RWPE1 (cell line): Measurements from ENCODE around the gene CREB5.
"Not testable (repeated sequence)": the region's sequence is repeated elsewhere in the genome, so short reads cannot be mapped to it uniquely, and the experiment has no call there.

Experiments used
- CTCF ChIA-PET: fragments of 350-600 bp; sonication (Branson Sonifier 250); formaldehyde crosslinking; extraction: SDS; loops from one replicate; lab custom pipeline; 2021; lab: Yijun Ruan, JAX
- POLR2A ChIA-PET: fragments of 400-600 bp; formaldehyde crosslinking; extraction: SDS; loops from one replicate; lab custom pipeline; 2020; ENCODE audit warnings: antibody characterized with exemption; ENCODE audit not compliant: low non-redundant PET; lab: Yijun Ruan, JAX
- DNase-seq: peaks from one replicate; pipeline ENCODE4 v3.0.0; 2012; ENCODE audit warnings: low spot score
- H3K27ac ChIP-seq: fragments of 450-650 bp; 2 replicates; pipeline ENCODE4 v1.5.1; 2017
- CTCF ChIP-seq: fragments of 450-650 bp; conservative IDR thresholded peaks from 2 replicates; pipeline ENCODE4 v1.5.1; 2017; ENCODE audit warnings: low read depth, mild to moderate bottlenecking

The CREB5 gene

GRCh38 chr7:28597284-28597683, 185.0 kb downstream of the CREB5 start:
- ChIA-PET POLR2A (no interaction called here), CTCF (interaction anchor here (0.5 kb wide), 1 partner anchor 63 kb away, joined by 3 read pairs; no protein-coding TSS in a partner anchor)
- no peak for DNase-seq
- no peak for TF ChIP-seq CTCF
- H3K27ac ChIP-seq, result no peak overlapping the region

DNA sequence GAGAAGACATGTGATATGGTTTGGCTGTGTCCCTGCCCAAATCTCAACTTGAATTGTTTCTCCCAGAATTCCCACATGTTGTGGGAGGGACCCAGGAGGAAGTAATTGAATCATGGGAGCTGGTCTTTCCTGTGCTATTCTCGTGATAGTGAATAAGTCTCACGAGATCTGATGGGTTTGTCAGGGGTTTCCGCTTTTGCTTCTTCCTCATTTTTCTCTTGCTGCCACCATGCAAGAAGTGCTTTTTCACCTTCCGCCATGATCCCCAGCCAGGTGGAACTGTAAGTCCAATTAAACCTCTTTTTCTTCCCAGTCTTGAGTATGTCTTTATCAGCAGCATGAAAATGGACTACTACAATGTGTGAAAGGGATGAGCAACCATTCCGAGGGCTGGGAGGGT, 185.7 kb downstream of the CREB5 start:
- H3K27ac ChIP-seq, DNase-seq, POLR2A ChIA-PET: not testable (repeated sequence)
- CTCF ChIA-PET, result interaction anchor here (0.8 kb wide), 1 partner anchor 74 kb away, joined by 3 read pairs; no protein-coding TSS in a partner anchor

GRCh38 chr7:28598586-28598985, 186.3 kb downstream of the CREB5 start:
- no peak for TF ChIP-seq CTCF
- no peak for DNase-seq
- no peak overlapping the region for H3K27ac ChIP-seq
- CTCF ChIA-PET, result interaction anchor here (0.6 to 0.8 kb wide), 2 partner anchors 50 to 75 kb away, joined by 3 read pairs; no protein-coding TSS in a partner anchor
- POLR2A ChIA-PET, result no interaction called here

DNA sequence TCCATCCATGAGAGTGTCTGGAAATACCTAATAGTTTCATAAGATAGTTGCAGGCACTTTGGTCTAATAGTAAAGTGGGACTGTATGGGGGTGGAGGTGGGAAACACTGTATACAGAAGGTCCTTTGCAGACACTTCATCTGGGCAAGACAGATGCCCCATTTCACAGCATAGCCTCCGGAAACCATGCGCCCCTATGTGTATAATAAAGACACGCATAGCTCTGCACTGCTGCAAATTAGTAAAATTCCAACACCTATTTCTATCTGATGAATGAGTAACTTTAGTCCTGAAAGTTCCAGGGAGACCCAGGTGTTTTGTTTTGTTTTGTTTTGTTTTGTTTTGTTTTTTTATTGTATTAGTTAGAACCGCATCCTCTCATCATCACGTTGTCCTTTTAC, 187.1 kb downstream of the CREB5 start:
- ChIA-PET CTCF (no interaction called here), POLR2A (no interaction called here)
- no peak for DNase-seq
- TF ChIP-seq CTCF, result no peak
- no peak overlapping the region for H3K27ac ChIP-seq

GRCh38 chr7:28602282-28602681, 190.0 kb downstream of the CREB5 start:
- CTCF ChIA-PET, result no interaction called here
- no peak overlapping the region for H3K27ac ChIP-seq
- POLR2A ChIA-PET, result no interaction called here
- no peak for DNase-seq
- no peak for TF ChIP-seq CTCF

DNA sequence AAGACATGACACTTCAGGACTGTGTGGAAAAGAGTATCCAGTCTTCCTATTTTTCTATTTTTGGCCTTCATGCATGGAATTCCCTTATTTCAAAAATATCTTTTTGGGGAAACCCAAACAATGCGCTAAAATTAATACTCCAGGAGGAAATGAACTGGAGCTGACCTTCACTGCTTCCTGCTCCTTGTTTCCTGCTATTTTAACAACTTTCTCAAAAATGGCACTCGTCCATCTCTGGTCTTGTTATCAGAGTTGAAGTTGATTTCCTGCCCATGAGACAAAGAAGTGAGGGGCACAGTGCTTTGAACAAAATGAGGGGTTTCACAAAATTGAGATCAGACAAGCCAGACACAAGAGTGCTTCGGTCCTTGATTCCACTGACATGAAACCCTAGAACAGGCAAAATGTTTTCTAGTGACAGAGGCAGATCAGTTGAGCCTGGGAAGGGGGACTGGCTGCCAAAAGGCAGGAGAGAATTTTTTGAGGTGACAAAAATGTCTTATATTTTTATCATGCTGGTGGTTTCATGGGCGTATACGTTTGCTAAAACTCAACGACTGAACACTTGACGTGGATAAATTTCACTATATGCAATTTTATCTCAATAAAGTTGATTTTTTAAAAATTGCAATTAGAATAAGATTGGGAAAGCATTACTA, 193.2 kb downstream of the CREB5 start:
- ChIA-PET POLR2A (no interaction called here), CTCF (no interaction called here)
- DNase-seq, result no peak
- TF ChIP-seq CTCF, result no peak
- H3K27ac ChIP-seq, result no peak overlapping the region

DNA sequence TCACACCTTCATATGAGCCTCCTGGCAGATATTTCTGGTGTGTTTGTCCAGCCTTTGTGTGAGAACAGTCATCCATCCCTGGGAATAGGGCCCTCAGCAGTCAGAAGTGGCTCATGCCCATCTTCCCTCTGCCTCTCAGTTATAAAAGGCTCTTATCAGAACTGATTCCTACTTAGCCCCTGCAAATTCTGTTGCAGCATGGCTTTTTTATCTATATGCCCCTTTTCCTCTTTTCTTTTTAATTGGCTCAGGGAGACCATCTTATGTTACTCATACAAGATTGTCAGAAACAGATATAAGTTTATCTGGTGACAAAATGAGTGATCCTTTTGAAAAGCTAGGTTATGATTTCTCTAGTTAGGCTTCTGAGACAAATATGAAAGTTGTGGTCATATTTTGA, 194.1 kb downstream of the CREB5 start:
- ChIA-PET CTCF (interaction anchor here (0.8 kb wide), 1 partner anchor 66 kb away, joined by 4 read pairs; no protein-coding TSS in a partner anchor), POLR2A (no interaction called here)
- DNase-seq, result no peak
- TF ChIP-seq CTCF, result no peak
- H3K27ac ChIP-seq, result no peak overlapping the region
